GM21381 (cell line): Measurements from ENCODE around the gene TDG.

Experiments
- ATAC-seq: cut with Tn5 transposase; IDR thresholded peaks from one replicate; pipeline ENCODE4 v1.9.1; 2021; ENCODE audit warnings: mild to moderate bottlenecking, moderate library complexity; ENCODE audit not compliant: unreplicated experiment

The TDG gene

GRCh38 chr12:103965590-103966504 lies at the start of gene TDG:
TSS of gene TDG (plus strand) at chr12:103965872. CDS start at chr12:103966038, 166 bp downstream.
- peak; percentile 88 for ATAC-seq

- no peak for ATAC-seq
Observed at GRCh38 chr12:103917873-103918272, 47.8 kb upstream of the TDG start.

GRCh38 chr12:103924761-103925641 lies 40.7 kb upstream of the TDG start:
- ATAC-seq, result peak; percentile 39

- peak; percentile 16 for ATAC-seq
Observed at GRCh38 chr12:103928682-103929045, 37.0 kb upstream of the TDG start.

- peak; percentile 19 for ATAC-seq
Observed at GRCh38 chr12:103929046-103929783, 36.5 kb upstream of the TDG start.

- ATAC-seq, result no peak
Observed at GRCh38 chr12:103929784-103930033, 36.0 kb upstream of the TDG start.

GRCh38 chr12:103930034-103930786 lies 35.5 kb upstream of the TDG start, which contains the start of gene HSP90B1:
TSS of gene HSP90B1 (plus strand) at chr12:103930410. CDS start at chr12:103930516, 106 bp downstream.
- ATAC-seq, result peak; percentile 60

GRCh38 chr12:103930787-103931735 lies 34.6 kb upstream of the TDG start:
- ATAC-seq, result no peak

DNA sequence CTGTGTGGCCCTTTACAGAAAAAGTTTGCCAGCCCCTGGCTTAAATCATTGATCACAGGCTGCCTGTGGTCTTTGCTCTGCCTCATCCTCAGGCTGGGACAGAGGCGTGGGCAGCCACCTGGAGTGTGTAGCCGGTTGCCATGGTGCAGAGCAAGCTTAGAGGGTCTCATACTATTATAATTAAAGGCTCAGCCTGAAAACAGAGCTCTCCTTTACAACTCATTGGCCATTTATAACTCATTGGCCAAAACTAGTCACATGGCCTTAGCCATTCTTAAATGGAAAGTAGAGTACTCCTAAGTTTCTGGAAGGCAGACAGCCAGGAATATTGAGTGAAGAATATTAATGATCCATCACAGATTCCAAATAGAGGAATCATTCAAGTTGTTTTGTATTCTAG lies 32.4 kb upstream of the TDG start:
- no peak for ATAC-seq

DNA sequence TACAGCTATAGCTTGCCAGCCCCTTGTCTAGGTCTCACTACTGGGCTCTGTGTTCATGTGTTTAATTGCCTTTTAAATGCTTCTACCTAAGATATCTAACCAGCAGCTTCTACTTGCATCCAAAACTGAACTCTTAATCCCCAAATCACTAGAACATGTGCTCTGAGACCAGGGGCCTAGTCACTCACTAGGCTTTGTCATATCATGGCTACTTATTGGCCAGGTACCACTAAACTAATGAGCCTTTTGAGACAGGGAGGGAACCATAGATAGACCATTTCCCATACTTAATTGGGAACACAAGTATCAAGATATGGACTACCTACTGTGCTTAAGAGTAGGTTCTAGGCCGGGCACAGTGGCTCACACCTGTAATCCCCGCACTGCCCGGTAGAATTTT lies 29.0 kb upstream of the TDG start:
- no peak for ATAC-seq

GRCh38 chr12:103944964-103945363 lies 20.7 kb upstream of the TDG start:
- no peak for ATAC-seq

DNA sequence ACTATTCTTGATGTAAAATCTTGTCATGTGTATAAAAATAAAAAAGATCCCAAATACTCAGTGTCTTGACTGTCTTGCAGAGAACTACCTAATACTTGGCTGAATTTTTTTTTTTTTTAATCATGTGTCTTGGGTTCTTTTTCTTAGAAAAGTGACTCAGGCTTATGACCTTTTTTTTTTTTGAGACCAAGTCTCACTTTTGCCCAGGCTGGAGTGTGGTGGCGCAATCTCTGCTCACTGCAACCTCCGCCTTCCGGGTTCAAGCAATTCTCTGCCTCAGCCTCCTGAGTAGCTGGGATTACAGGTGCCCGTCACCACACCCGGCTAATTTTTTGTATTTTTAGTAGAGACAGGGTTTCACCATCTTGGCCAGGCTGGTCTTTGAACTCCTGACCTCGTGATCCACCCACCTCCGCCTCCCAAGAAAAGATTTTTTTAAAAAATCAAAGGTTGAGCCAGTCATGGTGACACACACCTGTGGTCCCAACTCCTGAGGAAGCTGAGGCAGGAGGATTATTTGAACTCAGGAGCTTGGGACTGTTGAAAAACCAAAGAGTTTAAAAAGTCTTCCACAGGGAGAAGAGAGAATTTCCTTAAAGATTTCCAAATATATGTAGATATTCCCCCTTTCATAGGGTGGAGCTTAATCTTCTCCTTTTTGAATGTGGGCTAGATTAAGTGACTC lies 17.7 kb upstream of the TDG start:
- no peak for ATAC-seq

DNA sequence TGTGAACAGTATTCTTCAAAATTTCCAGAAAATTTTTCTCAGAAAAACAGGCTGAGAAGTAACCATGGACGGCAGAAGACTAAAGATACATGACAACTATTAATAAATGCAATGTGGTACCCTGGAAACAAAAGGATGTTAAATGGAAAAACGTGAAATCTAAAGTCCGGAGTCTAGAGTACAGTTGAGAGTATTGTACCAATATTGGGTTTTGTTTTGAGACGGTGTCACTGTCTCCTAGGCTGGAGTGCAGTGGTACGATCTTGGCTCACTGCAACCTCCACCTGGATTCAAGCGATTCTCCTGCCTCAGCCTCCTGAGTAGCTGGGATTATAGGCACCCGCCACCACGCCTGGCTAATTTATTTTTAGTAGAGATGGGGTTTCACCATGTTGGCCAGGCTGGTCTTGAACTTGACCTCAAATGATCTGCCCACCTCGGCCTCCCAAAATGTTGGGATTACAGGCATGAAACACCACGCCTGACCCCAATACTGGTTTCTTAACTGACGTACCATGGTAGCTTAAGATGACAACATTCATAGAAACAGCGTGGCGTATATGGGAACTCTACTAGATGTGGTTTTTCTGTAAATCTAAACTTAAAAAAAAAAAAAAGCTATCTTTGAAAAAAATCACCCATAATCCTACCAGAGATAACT lies 16.8 kb upstream of the TDG start:
- no peak for ATAC-seq

DNA sequence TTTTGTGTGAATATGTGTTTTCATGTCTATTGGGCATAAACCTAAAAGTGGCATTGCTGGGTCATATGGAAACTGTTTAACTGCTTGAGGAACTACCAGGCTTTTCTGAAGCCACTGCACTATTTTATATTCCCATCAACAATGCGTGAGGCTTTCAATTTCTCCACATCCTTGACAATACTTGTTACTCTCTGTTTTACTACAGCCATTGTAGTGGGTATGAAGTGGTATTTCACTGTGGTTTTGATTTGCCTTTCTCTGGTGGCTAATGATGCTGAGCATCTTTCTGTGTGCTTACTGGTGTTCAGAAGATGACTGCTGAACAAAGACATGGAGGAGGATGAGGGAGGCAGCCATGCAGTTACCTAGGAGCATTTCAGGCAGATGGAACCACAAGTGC lies 13.2 kb upstream of the TDG start:
- ATAC-seq, result no peak

- no peak for ATAC-seq
Observed at GRCh38 chr12:103955811-103956508, 9.7 kb upstream of the TDG start.

DNA sequence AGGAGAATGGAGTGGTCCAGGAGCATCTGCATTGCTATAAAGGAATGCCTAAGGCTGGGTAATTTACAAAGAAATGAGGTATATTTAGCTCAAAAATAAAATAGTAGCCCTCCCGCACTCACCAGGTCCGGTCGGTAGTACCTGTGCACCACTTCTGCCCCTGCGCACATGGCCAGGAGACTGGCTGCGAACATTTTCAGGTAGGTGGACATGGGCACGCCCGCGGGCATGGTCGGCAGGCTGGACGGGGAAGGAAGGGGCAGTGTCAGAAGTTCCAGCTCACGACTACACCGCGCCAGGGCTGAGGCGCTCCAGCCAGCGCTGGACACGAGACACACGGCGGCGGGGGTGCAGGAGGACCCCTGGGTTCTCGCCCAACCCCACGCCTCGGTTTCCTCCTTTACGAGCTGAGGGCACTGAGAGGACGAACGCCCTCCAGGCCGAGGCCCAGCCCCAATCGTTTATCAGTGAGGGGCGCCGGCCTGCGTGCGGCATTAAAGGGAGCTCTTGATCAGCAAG lies 9.1 kb upstream of the TDG start:
- ATAC-seq, result peak; percentile 17

GRCh38 chr12:103957865-103958388 lies 7.7 kb upstream of the TDG start:
- no peak for ATAC-seq
